Measurements from ENCODE around the gene PCDHGC5.

The PCDHGC5 gene

GRCh38 chr5:141504216-141504615 lies 15.3 kb downstream of the PCDHGC5 start:
- H3K4me1 ChIP-seq (ENCODE audit: control insufficient read depth in 1 of 2, insufficient read depth in 2 of 2, low read length in 2 of 2), result peaks cover 3 to 4% of the 10 kb centered on the region in 2 donors
- no peak overlapping the region for H3K27ac ChIP-seq (ENCODE audit: low read depth, low read length)
- H3K9me3 ChIP-seq (ENCODE audit: control insufficient read depth in 1 of 2, low read length in 2 of 2), result no peaks in the 10 kb centered on the region
- H3K36me3 ChIP-seq (ENCODE audit: control insufficient read depth in 1 of 2, insufficient read depth in 2 of 2, low read length in 2 of 2), result no peaks in the 10 kb centered on the region
- no peak overlapping the region for H3K4me3 ChIP-seq (ENCODE audit: low read depth in 1 of 2, low read length in 2 of 2)
- no peak overlapping the region for H3K9ac ChIP-seq (ENCODE audit: low read depth in 1 of 2, low read length in 2 of 2)
- no peaks in the 10 kb centered on the region for H3K27me3 ChIP-seq (ENCODE audit: control insufficient read depth in 1 of 2, insufficient read depth in 2 of 2, low read length in 2 of 2)

GRCh38 chr5:141506381-141507155 lies 17.7 kb downstream of the PCDHGC5 start:
- no peak overlapping the region for H3K4me3 ChIP-seq (ENCODE audit: low read depth in 1 of 2, low read length in 2 of 2)
- H3K4me1 ChIP-seq (ENCODE audit: control insufficient read depth in 1 of 2, insufficient read depth in 2 of 2, low read length in 2 of 2), result peaks cover 4 to 5% of the 10 kb centered on the region in 2 donors
- no peak overlapping the region for H3K27ac ChIP-seq (ENCODE audit: low read depth, low read length)
- H3K9me3 ChIP-seq (ENCODE audit: control insufficient read depth in 1 of 2, low read length in 2 of 2), result no peaks in the 10 kb centered on the region
- H3K36me3 ChIP-seq (ENCODE audit: control insufficient read depth in 1 of 2, insufficient read depth in 2 of 2, low read length in 2 of 2), result no peaks in the 10 kb centered on the region
- no peaks in the 10 kb centered on the region for H3K27me3 ChIP-seq (ENCODE audit: control insufficient read depth in 1 of 2, insufficient read depth in 2 of 2, low read length in 2 of 2)
- H3K9ac ChIP-seq (ENCODE audit: low read depth in 1 of 2, low read length in 2 of 2), result no peak overlapping the region

GRCh38 chr5:141507387-141508091 lies 18.7 kb downstream of the PCDHGC5 start:
- Histone ChIP-seq H3K4me3 (ENCODE audit: low read depth in 1 of 2, low read length in 2 of 2) (no peak overlapping the region), H3K4me1 (ENCODE audit: control insufficient read depth in 1 of 2, insufficient read depth in 2 of 2, low read length in 2 of 2) (peaks cover 4 to 6% of the 10 kb centered on the region in 2 donors), H3K36me3 (ENCODE audit: control insufficient read depth in 1 of 2, insufficient read depth in 2 of 2, low read length in 2 of 2) (no peaks in the 10 kb centered on the region), H3K27ac (ENCODE audit: low read depth, low read length) (no peak overlapping the region), H3K27me3 (ENCODE audit: control insufficient read depth in 1 of 2, insufficient read depth in 2 of 2, low read length in 2 of 2) (no peaks in the 10 kb centered on the region), H3K9me3 (ENCODE audit: control insufficient read depth in 1 of 2, low read length in 2 of 2) (no peaks in the 10 kb centered on the region), H3K9ac (ENCODE audit: low read depth in 1 of 2, low read length in 2 of 2) (no peak overlapping the region)

- H3K36me3 ChIP-seq (ENCODE audit: control insufficient read depth in 1 of 2, insufficient read depth in 2 of 2, low read length in 2 of 2), result no peaks in the 10 kb centered on the region
- peaks cover 4 to 11% of the 10 kb centered on the region in 2 donors for H3K4me1 ChIP-seq (ENCODE audit: control insufficient read depth in 1 of 2, insufficient read depth in 2 of 2, low read length in 2 of 2)
- no peak overlapping the region for H3K9ac ChIP-seq (ENCODE audit: low read depth in 1 of 2, low read length in 2 of 2)
Observed at GRCh38 chr5:141508440-141508797, 19.5 kb downstream of the PCDHGC5 start.

GRCh38 chr5:141508798-141509611 lies 20.1 kb downstream of the PCDHGC5 start:
- Histone ChIP-seq H3K27ac (ENCODE audit: low read depth, low read length) (peak overlapping the region; percentile 61), H3K4me3 (ENCODE audit: low read depth in 1 of 2, low read length in 2 of 2) (peak overlapping the region in 1 of 2 donors; percentile 23), H3K36me3 (ENCODE audit: control insufficient read depth in 1 of 2, insufficient read depth in 2 of 2, low read length in 2 of 2) (no peaks in the 10 kb centered on the region), H3K9ac (ENCODE audit: low read depth in 1 of 2, low read length in 2 of 2) (peak overlapping the region in 1 of 2 donors; percentile 5), H3K4me1 (ENCODE audit: control insufficient read depth in 1 of 2, insufficient read depth in 2 of 2, low read length in 2 of 2) (peaks cover 4 to 11% of the 10 kb centered on the region in 2 donors), H3K27me3 (ENCODE audit: control insufficient read depth in 1 of 2, insufficient read depth in 2 of 2, low read length in 2 of 2) (no peaks in the 10 kb centered on the region), H3K9me3 (ENCODE audit: control insufficient read depth in 1 of 2, low read length in 2 of 2) (no peaks in the 10 kb centered on the region)

More at GRCh38 chr5:141508440-141508797, 19.5 kb downstream of the PCDHGC5 start:
- no peaks in the 10 kb centered on the region for H3K9me3 ChIP-seq (ENCODE audit: control insufficient read depth in 1 of 2, low read length in 2 of 2)
- no peaks in the 10 kb centered on the region for H3K27me3 ChIP-seq (ENCODE audit: control insufficient read depth in 1 of 2, insufficient read depth in 2 of 2, low read length in 2 of 2)
- H3K27ac ChIP-seq (ENCODE audit: low read depth, low read length), result no peak overlapping the region
- no peak overlapping the region for H3K4me3 ChIP-seq (ENCODE audit: low read depth in 1 of 2, low read length in 2 of 2)

GRCh38 chr5:141510160-141510559 lies 21.3 kb downstream of the PCDHGC5 start:
- H3K36me3 ChIP-seq (ENCODE audit: control insufficient read depth in 1 of 2, insufficient read depth in 2 of 2, low read length in 2 of 2), result peaks cover 0 to 6% of the 10 kb centered on the region in 2 donors
- no peak overlapping the region for H3K4me3 ChIP-seq (ENCODE audit: low read depth in 1 of 2, low read length in 2 of 2)
- no peak overlapping the region for H3K9ac ChIP-seq (ENCODE audit: low read depth in 1 of 2, low read length in 2 of 2)
- no peaks in the 10 kb centered on the region for H3K9me3 ChIP-seq (ENCODE audit: control insufficient read depth in 1 of 2, low read length in 2 of 2)
- peaks cover 9 to 11% of the 10 kb centered on the region in 2 donors for H3K4me1 ChIP-seq (ENCODE audit: control insufficient read depth in 1 of 2, insufficient read depth in 2 of 2, low read length in 2 of 2)
- H3K27ac ChIP-seq (ENCODE audit: low read depth, low read length), result no peak overlapping the region
- no peaks in the 10 kb centered on the region for H3K27me3 ChIP-seq (ENCODE audit: control insufficient read depth in 1 of 2, insufficient read depth in 2 of 2, low read length in 2 of 2)

- Histone ChIP-seq H3K36me3 (ENCODE audit: control insufficient read depth in 1 of 2, insufficient read depth in 2 of 2, low read length in 2 of 2) (peaks cover 0 to 13% of the 10 kb centered on the region in 2 donors), H3K9ac (ENCODE audit: low read depth in 1 of 2, low read length in 2 of 2) (no peak overlapping the region), H3K9me3 (ENCODE audit: control insufficient read depth in 1 of 2, low read length in 2 of 2) (no peaks in the 10 kb centered on the region), H3K4me3 (ENCODE audit: low read depth in 1 of 2, low read length in 2 of 2) (no peak overlapping the region), H3K27ac (ENCODE audit: low read depth, low read length) (no peak overlapping the region), H3K27me3 (ENCODE audit: control insufficient read depth in 1 of 2, insufficient read depth in 2 of 2, low read length in 2 of 2) (no peaks in the 10 kb centered on the region), H3K4me1 (ENCODE audit: control insufficient read depth in 1 of 2, insufficient read depth in 2 of 2, low read length in 2 of 2) (peaks cover 9 to 11% of the 10 kb centered on the region in 2 donors)
Observed at GRCh38 chr5:141510850-141511601, 22.1 kb downstream of the PCDHGC5 start.

- Histone ChIP-seq H3K27ac (ENCODE audit: low read depth, low read length) (no peak overlapping the region), H3K4me3 (ENCODE audit: low read depth in 1 of 2, low read length in 2 of 2) (no peak overlapping the region), H3K4me1 (ENCODE audit: control insufficient read depth in 1 of 2, insufficient read depth in 2 of 2, low read length in 2 of 2) (peaks cover 9 to 11% of the 10 kb centered on the region in 2 donors), H3K36me3 (ENCODE audit: control insufficient read depth in 1 of 2, insufficient read depth in 2 of 2, low read length in 2 of 2) (peaks cover 0 to 21% of the 10 kb centered on the region in 2 donors), H3K9ac (ENCODE audit: low read depth in 1 of 2, low read length in 2 of 2) (no peak overlapping the region), H3K9me3 (ENCODE audit: control insufficient read depth in 1 of 2, low read length in 2 of 2) (no peaks in the 10 kb centered on the region), H3K27me3 (ENCODE audit: control insufficient read depth in 1 of 2, insufficient read depth in 2 of 2, low read length in 2 of 2) (no peaks in the 10 kb centered on the region)
Observed at GRCh38 chr5:141511771-141512325, 23.0 kb downstream of the PCDHGC5 start.

- H3K27ac ChIP-seq (ENCODE audit: low read depth, low read length), result peak overlapping the region; percentile 49
- H3K36me3 ChIP-seq (ENCODE audit: control insufficient read depth in 1 of 2, insufficient read depth in 2 of 2, low read length in 2 of 2), result peaks cover under 1 to 26% of the 10 kb centered on the region in 2 donors
- H3K4me1 ChIP-seq (ENCODE audit: control insufficient read depth in 1 of 2, insufficient read depth in 2 of 2, low read length in 2 of 2), result peaks cover 6 to 11% of the 10 kb centered on the region in 2 donors
- no peaks in the 10 kb centered on the region for H3K27me3 ChIP-seq (ENCODE audit: control insufficient read depth in 1 of 2, insufficient read depth in 2 of 2, low read length in 2 of 2)
- no peaks in the 10 kb centered on the region for H3K9me3 ChIP-seq (ENCODE audit: control insufficient read depth in 1 of 2, low read length in 2 of 2)
- peak overlapping the region; percentile 66 to 70 for H3K4me3 ChIP-seq (ENCODE audit: low read depth in 1 of 2, low read length in 2 of 2)
- peak overlapping the region in 1 of 2 donors; percentile 25 for H3K9ac ChIP-seq (ENCODE audit: low read depth in 1 of 2, low read length in 2 of 2)
Observed at GRCh38 chr5:141512390-141512910, 23.6 kb downstream of the PCDHGC5 start.

Measured in duodenal mucosa (tissue), 2 donors.